ENCODE results near the gene LRRC14B.

DNA sequence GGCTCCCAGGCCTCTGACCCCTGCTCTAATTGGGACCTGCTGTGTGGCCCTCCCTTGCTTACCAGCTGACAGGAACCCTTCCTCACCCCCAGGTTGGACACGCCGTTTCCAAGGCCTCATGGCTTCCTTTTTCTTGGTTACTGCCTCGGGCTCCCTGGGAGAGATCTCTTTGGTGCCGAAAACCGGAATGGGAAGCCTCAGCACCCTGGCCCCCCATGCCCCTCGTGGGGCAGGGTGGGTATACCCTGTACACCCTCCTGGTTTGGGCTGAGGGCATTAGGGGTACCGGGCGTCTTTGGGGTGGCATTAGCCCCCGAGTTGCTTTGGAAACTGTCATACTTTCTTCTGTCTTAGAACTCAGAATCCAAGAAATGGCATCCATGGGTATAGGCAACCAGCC, 10.1 kb upstream of the LRRC14B start:
- no peak for TF ChIP-seq EZH2phosphoT487 (IDR thresholded peaks at IDR 0.05)
- TF ChIP-seq CTCF (IDR thresholded peaks at IDR 0.05): no peak
- TF ChIP-seq EZH2 (IDR thresholded peaks at IDR 0.05): no peak

Data from neural progenitor cell (in vitro differentiated cells).